Kidney tubule cell (primary cell): Measurements from ENCODE around the gene CACNA2D4.
"Not testable (repeated sequence)": the region's sequence is repeated elsewhere in the genome, so short reads cannot be mapped to it uniquely, and the experiment has no call there.

ENCODE experiments used
- DNase-seq: peaks from one replicate; pipeline ENCODE4 v3.0.0-alpha.2; 2018; ENCODE audit warnings: low spot score

The CACNA2D4 gene, protein sequence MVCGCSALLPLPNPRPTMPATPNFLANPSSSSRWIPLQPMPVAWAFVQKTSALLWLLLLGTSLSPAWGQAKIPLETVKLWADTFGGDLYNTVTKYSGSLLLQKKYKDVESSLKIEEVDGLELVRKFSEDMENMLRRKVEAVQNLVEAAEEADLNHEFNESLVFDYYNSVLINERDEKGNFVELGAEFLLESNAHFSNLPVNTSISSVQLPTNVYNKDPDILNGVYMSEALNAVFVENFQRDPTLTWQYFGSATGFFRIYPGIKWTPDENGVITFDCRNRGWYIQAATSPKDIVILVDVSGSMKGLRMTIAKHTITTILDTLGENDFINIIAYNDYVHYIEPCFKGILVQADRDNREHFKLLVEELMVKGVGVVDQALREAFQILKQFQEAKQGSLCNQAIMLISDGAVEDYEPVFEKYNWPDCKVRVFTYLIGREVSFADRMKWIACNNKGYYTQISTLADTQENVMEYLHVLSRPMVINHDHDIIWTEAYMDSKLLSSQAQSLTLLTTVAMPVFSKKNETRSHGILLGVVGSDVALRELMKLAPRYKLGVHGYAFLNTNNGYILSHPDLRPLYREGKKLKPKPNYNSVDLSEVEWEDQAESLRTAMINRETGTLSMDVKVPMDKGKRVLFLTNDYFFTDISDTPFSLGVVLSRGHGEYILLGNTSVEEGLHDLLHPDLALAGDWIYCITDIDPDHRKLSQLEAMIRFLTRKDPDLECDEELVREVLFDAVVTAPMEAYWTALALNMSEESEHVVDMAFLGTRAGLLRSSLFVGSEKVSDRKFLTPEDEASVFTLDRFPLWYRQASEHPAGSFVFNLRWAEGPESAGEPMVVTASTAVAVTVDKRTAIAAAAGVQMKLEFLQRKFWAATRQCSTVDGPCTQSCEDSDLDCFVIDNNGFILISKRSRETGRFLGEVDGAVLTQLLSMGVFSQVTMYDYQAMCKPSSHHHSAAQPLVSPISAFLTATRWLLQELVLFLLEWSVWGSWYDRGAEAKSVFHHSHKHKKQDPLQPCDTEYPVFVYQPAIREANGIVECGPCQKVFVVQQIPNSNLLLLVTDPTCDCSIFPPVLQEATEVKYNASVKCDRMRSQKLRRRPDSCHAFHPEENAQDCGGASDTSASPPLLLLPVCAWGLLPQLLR

DNA sequence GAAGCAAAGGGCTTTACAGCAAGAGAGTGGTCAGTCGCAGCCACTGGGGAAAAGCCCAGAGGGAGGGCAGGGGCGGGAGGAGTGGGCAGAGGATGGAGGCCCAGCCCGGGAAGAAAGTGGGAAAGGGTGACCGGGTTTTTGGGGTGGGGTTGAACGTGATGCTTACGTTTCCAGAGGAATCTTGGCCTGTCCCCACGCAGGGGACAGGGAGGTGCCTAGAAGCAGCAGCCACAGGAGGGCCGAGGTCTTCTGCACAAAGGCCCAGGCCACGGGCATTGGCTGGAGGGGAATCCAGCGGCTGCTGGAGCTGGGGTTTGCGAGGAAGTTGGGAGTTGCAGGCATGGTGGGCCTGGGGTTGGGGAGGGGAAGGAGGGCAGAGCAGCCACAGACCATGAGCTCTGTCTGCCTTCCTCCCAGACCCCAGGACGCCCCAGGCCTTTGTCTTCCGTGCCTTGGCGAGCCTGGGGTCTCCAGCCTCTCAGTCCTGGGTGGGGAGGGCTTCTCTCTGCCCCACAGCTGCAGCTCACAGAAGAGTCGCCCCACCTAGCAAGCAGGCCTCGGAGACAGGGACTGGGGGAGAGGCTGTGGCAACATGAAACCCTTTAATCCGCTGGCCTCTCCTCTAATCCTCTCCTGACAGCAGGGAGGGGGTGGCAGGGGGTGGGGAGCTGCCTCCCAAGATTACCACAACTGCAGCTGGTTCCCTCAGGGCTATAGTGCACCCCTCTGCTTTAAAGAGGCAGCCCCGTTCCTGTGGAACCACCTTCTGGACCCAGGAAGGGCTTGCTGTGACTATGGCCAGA is at the start of gene CACNA2D4:
CACNA2D4 (minus strand) TSS at position 572 of the 803 bp plus-strand sequence; CDS start at position 393, 179 bp downstream.
- DNase-seq: no peak

DNA sequence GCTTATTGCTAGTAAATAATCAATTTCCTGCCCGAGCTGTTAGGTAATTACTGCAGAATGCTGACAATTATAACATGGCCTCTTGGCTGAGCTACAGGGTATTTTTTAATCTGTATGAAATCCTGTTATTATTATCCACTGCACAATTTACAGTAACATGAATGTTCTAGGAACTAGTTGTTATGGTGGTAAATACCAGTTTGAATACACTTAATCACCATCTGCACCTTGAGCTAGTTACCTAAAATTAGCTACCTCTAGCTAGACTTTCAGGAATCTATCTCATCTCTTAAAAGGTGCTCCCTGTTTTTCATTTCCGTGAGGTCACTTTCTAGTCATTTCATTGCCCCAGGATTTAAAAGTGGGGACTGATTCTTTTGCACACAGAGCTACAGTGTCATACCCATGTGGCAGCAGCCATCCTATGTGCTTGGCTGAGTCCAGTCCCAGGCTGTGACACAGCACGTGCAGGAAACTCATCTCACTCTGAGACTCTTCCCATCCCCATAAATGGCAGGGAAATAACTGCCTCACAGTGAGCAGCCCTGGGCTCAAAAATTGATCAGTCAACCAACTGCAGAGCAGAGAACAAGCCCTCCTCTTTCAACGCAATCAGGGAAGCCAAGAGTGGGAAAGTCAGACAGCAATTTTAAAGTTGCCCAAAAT is 48.2 kb upstream of the CACNA2D4 start:
- DNase-seq: no peak

DNA sequence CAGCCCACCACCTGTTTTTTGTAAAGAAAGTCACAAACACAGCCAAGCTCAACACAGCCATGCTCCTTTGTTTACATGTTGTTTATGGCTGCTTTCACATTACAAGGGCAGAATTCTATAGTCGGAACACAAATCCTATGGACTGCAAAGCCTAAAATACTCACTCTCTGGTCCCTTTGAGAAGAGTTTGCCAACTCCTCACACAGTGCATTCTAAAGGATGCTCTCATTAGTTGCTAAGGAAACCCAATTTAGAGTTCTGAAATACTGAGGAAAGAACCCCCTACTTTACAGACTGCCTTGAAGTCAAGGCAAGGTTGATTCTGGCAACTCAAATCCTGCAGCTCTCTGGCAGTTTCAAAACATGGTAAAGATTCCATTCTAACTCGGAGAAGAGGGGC is 47.5 kb upstream of the CACNA2D4 start:
- DNase-seq: no peak

DNA sequence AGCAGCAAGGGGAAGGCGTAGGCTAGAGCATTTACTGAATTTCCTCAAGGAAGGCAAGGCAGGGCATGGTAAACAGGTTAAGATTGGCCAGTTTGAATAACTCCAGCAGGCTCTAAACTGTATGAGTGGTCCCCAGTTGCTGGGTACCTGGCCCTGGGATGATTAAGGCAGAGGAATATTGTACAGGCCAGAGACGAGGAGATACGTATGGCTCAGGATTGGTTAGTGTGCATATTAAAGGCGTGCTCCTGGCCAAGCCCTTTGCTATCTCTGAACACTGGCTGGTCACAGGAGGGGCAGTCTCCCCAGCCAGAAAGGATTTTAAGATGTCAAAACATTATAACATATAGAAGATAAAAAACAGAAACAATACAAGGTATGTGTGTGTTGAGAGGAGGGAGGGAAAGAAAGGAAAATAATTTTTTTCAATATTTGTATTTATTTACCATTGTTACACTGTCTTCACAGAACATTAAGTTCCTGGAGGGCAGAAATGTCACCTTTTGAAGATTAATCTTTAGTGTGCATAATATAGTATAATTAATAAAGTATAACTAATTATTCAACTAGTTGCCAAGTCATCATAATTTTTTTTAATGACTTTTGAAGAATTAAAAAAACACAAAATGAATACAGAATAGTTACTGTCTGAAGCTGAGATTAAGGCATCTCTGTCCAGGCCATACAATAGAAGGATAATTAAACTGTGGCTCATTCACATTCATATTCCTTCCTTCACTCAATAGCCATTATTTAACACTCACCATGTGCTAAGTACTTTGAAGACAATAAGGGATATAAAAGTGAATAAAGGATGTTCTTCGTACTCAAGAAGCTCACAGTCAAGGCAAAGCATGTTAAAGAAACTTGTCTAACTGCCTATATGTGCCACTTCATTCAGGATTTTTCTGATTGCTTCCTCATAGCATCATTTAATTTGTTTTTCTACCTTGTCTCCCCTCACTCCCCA is 43.9 kb upstream of the CACNA2D4 start:
- no peak for DNase-seq

DNA sequence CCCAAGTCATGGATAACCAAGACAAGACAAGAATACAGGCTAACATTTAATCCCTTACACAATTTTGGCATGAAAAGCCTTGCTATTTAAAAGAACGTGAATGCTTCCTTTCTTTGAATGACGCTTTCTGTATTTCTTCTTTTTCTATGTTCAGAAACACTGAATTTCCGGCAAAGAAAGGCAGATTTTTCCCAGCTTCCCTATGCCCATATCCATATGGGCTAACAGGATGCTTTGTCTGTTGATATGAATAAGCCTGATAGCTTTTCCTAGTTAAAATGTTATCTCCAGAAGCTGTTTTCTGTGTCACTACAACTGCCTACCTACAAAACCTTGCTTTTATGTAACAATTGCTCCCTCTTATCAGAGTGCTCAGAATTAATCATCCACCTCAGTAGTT is 38.3 kb upstream of the CACNA2D4 start:
- DNase-seq: no peak

DNA sequence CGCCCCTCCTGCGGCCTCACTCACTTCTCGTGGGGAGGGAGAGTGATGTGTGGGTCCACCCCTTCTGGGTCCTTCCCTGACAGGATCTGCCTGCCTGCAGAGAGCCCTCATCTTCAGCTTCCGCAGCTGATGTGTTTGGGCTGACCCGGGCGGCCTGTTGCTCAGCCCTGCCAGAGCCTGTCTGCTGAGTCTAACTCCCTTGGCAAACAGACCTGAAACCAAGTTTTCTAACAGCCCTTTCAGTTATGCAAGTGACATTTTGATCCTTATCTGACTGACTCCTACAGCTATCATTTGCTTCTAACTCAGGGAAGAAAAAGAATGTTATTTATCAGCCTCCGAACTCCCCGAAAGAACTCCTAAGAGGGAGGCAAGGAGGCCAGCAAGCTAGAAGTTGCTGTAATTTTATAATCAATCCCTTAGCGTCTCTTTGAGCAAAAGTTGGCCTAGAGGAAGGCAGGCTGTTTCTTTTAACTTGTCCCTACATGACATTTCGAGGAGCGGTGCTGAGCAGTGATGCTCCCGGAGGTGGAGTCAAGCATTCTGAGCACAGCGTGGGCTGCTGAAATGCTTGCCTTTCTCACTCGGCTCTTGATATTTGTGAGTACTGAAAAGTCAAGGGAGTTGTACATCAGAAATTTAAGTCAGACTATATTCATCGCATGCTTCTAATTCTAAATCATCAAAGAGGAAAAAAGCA is 31.5 kb upstream of the CACNA2D4 start:
- DNase-seq: no peak

DNA sequence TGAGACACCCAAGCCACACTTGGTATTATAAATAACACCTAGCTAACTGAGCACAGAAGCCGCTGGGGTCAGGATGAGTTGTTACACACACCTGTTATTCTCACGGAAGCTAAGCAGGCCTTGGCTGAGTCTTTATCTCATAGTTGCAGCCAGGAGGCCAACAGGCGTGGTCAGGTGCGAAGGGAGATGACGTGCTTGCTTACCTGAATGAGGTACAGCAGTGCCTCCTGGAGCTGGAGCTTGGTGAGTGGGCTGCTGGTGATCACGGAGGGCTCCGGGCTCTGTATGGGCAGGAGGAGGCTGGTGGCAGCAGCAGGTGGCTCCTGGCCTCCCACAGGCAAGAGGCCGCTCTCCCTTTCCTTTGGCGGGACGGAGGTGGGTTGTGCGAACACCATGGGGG is 30.4 kb upstream of the CACNA2D4 start:
- no peak for DNase-seq

DNA sequence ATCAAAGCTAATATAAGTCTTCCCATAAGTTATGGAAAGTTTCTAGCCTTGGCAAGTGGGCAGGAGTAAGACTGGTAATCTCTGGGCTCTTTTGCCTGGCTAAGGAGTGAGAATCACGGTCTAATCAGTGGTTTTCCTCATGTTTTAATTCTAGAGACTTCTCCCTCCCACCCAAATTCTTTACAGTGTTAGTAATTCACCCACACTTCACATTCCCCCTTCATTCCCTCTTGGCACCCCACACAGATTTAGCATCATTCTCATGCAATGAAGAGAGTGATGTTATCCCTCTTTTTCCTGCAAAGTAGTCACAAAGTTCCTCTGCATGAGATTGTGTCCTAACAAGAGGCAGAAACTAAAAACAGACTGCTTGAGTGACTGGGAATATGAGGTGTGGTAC is 28.6 kb upstream of the CACNA2D4 start:
- DNase-seq: no peak

DNA sequence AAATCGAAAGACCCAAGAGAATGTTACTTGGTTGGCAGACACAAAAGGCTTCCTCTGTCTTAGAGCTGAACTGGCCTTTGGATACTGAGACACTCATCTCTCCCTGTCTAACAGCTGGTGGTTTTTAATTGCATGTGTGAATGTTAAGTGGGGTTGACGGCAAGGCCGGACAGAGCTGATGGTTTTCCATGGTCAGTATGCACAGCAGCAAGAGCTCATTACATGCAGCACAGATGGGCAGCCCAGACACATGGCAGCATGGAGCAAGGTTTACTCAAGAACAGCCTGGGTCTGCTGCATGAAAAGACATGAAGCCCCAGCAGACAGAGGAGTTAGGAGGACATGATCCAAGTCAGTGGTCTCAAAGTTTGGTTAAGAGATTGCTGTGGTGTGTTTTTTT is 27.8 kb upstream of the CACNA2D4 start:
- no peak for DNase-seq

DNA sequence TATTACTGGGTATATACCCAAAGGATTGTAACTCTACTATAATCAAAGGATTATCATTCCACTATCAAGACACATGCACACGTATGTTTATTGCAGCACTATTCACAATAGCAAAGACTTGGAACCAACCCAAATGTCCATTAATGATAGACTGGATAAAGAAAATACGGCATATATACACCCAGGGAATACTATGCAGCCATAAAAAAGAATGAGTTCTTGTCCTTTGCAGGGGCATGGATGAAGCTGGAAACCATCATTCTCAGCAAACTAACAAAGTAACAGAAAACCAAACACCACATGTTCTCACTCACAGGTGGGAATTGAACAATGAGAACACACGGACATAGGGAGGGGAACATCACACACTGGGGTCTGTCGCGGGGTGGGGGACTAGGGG is 27.1 kb upstream of the CACNA2D4 start:
- DNase-seq: not testable (repeated sequence)

DNA sequence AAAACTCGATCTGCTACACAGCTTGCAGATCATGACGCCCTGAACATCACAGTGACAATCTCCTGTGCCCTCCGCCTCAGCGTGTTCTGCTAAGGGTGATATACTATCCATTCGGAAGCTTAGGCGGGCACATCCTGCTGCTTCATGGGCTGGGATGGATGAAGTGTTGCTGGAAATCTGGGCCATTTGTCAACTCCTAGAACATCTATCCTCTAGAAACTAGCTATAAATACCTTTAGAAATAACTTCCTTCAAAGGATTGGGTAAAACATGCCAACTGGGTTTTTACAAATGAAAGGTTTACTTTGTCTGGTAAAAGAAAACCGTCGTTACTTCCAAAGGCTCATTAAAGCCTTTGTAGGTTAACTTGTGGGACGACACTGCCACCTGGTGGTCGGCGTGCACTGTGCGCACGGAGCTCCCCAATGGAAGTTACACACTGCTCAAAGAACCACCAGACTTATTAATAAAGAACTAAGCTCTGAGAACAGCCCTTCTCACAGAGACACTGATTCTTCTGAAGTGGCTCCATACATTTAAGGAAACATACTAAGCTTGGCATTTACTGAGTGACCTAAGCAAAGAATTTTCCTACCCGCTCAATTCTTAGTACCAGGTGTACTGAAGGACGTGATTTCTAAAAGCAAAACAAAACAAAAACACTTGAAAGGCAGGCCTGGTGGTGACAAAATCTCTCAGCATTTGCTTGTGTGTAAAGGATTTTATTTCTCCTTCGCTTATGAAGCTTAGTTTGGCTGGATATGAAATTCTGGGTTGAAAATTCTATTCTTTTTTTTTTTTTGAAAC is 21.6 kb upstream of the CACNA2D4 start:
- DNase-seq: peak; percentile 79

DNA sequence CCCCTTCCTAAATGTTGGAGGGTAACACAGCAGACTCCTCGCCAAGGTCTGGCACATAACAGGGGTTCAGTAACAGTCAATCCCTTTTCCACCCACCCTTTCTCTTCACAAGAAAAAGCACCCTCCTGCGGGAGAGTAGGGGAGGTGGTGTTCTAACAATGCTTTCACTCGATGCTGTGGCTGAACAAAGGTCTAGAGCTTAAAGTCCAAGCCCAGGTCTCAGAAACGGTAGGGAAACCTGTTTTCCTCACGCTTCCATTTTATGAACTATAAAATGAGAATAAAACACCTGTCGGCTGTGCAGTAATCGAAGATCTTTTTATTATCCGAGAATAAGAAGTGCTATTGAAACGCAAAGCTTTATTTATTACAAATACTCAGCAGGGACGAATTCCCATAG is 20.9 kb upstream of the CACNA2D4 start:
- DNase-seq: no peak

DNA sequence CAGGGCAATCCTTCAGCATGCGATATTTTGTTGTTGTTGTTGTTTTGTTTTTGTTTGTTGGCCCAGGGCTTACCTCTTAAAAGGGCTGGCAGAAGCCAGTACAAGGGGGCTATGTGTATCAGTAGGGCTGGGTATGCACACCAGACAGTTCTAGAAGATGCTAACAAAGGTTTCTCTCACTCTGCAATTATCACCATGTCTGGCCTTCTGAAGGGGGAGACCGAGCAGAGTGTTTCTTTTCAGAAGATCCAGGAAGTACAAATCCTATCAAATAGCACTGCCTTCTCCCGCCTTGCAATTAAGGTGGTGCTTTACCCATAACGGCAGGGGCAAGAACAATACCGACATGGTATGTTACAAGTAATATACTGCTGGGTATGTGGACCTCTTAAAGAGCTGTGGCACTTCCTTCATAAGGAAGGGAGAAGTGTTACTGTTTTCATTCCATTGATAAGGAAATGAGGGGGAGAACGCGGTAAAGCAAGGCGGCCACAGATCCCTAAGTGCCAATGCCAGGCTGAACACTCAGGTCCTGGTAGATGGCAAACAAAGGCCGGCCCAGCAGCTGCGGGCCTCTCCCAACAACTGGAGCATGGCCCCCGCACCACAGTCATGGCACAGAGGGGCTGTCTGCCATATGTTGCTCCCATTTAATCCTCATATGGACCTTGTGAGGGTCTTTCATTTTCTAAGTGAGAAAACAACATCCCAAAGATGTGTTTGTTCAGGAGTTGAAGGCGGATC is 19.2 kb upstream of the CACNA2D4 start:
- DNase-seq: no peak

DNA sequence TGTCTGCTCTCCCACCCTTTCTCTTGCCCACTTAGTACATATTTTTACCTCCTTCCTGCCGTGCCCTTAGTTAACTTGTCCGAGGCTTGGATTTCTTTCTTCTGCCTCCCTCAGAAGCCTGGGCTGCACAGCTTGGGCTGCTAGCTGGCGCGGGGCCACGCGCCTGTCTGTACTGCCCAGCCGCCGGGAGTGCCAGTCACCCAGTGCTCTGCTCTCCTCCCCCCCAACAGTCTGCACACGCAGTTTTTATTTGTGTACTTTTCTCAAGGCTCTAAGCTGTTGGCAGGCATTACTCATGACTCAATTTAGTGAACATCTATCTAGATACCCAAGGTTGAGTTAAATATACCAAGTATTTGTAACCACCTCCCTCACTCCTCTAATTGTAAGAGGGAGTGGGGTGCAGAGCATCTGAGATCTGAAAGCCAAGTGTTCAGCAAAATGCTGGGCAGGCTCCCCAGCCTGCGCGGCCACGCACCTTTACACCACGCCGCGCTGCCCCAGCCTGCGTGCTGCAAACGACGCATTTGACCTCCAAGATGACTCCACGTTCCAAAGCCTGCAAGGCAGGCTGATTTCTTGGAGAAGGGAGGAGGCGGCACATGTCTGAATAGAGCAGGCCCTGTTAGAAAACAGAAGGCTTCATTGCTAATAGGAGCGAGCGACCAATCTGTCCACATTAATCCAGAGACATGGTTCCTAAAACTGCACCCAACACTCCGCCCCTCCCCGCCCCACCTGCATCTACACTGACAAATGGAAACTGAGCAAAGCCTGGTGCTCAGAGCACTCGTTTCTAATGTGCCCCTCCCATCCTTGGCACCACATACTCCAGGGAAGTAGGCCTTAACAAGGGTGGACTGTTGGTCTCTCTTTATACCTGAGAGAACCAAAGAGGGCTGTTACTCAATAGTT is 18.2 kb upstream of the CACNA2D4 start:
- peak; percentile 75 for DNase-seq

DNA sequence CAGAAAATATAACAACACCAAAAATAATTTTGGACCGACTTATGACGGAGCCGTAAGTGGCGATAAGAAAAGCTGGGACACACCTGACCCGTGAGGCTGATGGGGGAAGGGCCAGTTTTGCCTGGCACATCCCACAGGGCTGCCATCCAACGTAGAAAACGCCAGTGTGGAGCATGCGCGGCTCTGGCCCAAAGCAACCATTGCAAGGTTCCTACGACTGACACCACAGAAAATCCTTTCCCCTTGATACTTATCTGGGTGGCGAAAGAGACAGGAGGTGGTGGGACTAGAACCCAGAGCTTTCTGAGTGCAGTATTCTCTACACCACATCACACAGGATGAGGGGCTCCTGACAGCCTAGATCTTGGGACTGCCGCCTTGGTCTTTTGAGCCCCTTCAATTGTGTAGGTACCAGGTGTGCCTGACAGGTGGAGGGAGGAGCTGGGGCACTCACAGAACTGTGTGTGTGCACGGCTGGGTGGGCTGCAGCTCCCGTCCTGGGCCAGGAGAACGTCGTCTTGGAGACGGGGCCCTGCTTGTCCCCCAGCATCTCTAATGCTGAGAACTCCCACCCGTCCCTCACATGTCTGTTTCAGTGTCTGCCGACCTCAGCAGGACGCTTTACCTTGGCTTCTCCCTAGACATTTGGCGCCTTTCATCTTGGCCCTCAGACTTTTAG is 17.4 kb upstream of the CACNA2D4 start:
- DNase-seq: no peak

DNA sequence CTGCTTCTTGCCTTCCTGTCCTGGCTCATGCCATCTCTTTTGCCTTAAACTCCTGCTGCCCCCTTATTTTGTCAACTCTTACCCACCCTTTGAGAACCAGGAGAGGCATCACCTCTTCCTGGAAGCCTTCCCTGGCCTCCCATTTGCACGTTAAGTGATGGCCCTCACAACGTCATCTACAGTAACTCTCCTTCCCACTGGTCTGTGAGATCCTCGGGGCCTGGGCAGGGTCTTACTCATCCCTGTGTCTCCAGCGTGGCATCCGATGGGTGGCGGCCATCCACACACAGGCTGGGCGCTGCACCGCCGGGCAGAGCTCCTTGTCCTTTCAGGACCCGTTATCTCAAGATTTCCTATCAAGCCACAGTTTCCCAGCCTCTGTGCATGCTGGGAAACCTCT is 16.8 kb upstream of the CACNA2D4 start:
- no peak for DNase-seq
